HUDEP-2 (cell line): Measurements from ENCODE around the gene PDS5B.
"Not testable (repeated sequence)": the region's sequence is repeated elsewhere in the genome, so short reads cannot be mapped to it uniquely, and the experiment has no call there.

Experiments used
- DNase-seq, 76 experiments: peaks; one replicate each; lab custom pipeline; 2025; ENCODE audit not compliant: unreplicated experiment in 76 of 76; lab: John Stamatoyannopoulos, UW

The PDS5B gene

GRCh38 chr13:32781906-32782305 is 195.7 kb downstream of the PDS5B start:
- no peak for DNase-seq

- no peak for DNase-seq
Measured at GRCh38 chr13:32783067-32783466, 196.8 kb downstream of the PDS5B start.

- DNase-seq = no peak
Measured at GRCh38 chr13:32790731-32791130, 204.5 kb downstream of the PDS5B start.

- DNase-seq = no peak
Measured at GRCh38 chr13:32791545-32792172, 205.4 kb downstream of the PDS5B start.

- DNase-seq = no peak
Measured at GRCh38 chr13:32796754-32797153, 210.5 kb downstream of the PDS5B start.

GRCh38 chr13:32802159-32802558 is 215.9 kb downstream of the PDS5B start:
- no peak for DNase-seq

- no peak for DNase-seq
Measured at GRCh38 chr13:32804673-32805230, 218.5 kb downstream of the PDS5B start.

- DNase-seq = no peak
Measured at GRCh38 chr13:32811297-32811800, 225.1 kb downstream of the PDS5B start.

GRCh38 chr13:32821149-32821688 is 235.0 kb downstream of the PDS5B start:
- no peak for DNase-seq

- no peak for DNase-seq
Measured at GRCh38 chr13:32822771-32823170, 236.5 kb downstream of the PDS5B start.

- no peak for DNase-seq
Measured at GRCh38 chr13:32823597-32823996, 237.3 kb downstream of the PDS5B start.

- no peak for DNase-seq
Measured at GRCh38 chr13:32824061-32824460, 237.8 kb downstream of the PDS5B start.

- no peak for DNase-seq
Measured at GRCh38 chr13:32824675-32825074, 238.4 kb downstream of the PDS5B start.

GRCh38 chr13:32825481-32825880 is 239.2 kb downstream of the PDS5B start:
- no peak for DNase-seq

GRCh38 chr13:32826372-32826771 is 240.1 kb downstream of the PDS5B start:
- not testable (repeated sequence) for DNase-seq
